HG03520 (cell line): Measurements from ENCODE around the gene CRTAP.
"Not testable (repeated sequence)": the region's sequence is repeated elsewhere in the genome, so short reads cannot be mapped to it uniquely, and the experiment has no call there.

Source experiments
- ATAC-seq: cut with Tn5 transposase; IDR thresholded peaks from one replicate; pipeline ENCODE4 v1.9.1; 2021; ENCODE audit warnings: mild to moderate bottlenecking, moderate library complexity; ENCODE audit not compliant: unreplicated experiment

CRTAP gene

DNA sequence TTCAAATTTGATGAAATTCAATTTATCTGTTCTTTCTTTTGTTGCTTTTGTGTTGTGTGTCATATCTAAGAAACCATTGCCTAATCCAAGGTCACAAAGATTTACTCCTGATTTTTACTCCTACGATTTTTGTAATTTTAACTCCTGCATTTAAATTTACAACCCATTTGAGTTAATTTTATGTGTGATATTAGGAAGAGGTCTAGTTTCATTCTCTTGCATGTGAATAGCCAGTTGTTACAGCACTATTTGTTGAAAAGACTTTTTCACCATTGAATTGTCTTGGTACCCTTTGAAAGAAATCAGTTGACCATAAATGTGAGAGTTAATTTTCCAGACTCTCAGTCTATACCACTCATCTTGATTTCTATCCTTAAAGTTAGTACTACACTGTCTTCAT is 23.9 kb downstream of the CRTAP start:
- ATAC-seq, result no peak

DNA sequence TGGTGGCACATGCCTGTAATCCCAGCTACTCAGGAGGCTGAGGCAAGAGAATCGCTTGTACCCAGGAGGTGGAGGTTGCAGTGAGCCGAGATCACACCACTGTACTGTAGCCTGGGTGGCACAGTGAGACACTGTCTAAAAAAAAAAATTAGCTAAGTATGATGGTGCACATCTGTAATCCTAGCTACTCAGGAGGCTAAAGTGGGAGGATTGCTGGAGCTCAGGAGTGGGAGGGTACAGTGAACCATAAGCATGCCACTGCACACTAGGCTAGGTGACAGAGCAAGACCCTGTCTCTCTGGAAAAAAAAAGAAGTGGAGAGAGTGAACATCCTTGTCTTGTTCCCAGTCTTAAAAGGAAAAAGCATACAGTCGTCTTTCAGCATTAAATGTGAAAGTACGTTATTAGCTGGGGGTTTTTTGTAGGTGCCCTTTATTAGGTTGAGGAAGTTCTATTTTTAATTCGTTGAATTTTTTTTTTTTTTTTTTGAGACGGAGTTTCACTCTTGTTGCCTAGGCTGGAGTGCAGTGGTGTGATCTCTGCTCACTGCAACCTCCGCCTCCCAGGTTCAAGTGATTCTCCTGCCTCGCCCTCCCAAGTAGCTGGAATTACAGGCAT is 25.3 kb downstream of the CRTAP start:
- ATAC-seq, result not testable (repeated sequence)

DNA sequence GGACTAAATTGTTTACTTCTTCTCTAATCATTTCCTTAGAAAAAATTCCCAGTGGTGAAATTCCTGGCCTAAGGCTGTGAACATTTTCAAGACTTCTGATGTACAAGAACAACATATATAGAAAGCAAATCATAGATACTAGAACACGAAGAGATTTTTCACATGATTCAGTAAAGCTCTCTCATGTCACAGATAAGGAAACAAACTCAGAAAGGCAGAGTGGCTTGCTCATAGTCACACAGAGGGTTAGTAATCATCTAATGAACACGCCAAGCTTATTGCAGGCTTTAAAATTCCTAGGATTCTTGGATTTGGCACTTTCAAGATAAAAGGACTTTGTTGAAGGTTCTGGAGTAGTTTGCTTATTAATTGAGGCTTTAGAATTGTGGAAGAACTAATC is 26.2 kb downstream of the CRTAP start:
- ATAC-seq, result no peak

DNA sequence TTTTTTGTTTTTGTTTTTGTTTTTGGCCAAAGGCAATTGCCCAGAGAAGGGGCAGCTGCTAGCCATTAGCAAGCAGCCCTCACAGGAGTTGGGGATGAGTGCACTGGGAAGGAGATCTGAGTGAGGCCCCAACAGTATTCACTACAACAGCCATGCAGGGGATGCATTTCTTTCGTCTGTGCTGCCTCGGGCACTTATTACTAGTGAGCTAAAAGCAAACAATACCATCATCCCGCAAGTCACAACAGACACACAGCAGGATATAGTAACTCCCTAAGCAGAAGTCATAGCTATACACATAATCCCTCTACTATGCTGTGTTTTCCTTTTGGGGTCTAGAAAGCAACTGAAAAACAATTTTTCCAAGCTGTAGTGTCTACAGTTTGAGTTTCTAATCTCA is 27.2 kb downstream of the CRTAP start:
- no peak for ATAC-seq

DNA sequence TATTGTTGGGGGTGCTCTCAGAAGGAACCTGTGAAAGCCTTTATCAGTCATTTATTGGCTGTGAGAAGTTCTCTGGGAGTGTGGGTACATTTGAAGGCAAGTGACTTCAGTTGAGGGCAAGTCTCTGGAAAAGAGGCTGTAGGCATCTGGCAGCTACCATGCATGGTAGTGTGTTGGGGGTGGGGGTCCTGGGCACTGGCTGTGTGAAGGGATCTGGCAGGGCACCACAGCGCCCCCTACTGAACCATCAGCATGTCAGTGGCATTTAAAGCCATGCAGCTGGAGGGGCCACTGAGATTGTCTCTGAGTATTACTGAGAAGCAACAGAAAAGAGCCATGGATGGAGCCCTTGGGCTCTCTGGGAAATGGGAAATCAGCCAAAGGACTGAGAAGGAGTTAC is 30.6 kb downstream of the CRTAP start:
- ATAC-seq, result no peak

DNA sequence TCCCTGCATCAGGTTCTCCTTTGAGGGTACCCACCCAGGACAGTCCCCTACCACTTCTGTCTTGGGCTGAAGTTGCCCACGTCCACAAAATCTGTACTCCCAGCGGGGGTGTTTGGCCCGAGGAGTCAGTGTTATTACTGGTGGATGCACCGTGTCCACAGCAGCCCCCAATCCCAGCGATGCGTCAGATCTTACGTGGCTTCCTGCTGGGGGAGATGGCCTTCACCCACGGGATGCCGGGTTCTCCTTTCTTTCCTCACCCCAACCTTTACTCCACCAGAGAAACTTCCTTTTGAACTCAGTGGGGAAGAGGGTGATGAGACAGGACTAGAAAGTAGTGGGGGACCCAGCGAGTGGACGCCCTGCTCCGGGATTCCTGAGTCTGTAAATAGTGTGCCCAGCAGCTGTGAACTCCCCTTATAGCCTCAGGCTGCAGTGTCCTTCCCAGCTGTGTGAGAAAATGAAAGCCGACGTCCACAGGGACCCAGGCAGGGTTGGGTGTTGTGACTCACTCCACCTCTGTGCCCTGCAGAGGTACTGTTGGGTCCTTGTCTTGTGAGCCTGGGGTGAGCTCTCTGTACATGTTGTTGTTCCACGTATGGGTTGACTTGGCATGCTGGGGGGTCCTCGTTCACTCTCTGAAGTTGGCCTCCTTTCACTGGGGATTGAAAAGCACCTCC is 31.5 kb downstream of the CRTAP start:
- ATAC-seq, result no peak

DNA sequence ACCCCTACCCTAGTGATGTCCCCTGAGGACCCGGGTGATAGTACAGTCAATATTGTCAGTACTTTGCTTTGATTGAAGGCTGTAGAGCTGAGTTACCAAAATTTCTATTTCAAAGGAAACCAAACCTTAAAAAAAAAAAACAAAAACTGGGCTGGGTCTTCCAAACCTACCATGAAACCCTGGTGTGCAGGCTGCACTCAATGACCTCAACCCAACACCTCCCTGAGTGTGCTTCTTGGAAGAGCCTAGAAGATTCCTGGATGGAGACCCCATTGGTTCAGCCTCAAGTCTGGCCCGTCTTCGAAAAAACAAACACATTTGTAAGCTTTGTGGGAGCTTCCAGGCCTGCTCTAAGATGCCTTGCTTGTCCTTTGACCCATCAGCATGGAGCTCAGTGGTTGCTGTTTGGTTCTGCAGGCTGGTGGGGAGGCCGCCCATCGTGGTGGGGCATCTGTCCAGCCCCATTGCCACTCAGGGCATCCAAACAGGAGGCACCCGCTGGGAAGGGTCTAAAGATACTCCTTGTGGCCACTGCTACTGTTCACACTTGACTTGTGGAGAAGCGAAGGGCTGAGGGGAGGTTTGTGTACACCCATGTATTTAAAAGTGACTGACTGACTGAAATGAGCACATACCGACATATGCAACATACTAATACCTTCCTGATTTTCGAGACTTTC is 32.2 kb downstream of the CRTAP start:
- ATAC-seq, result no peak

DNA sequence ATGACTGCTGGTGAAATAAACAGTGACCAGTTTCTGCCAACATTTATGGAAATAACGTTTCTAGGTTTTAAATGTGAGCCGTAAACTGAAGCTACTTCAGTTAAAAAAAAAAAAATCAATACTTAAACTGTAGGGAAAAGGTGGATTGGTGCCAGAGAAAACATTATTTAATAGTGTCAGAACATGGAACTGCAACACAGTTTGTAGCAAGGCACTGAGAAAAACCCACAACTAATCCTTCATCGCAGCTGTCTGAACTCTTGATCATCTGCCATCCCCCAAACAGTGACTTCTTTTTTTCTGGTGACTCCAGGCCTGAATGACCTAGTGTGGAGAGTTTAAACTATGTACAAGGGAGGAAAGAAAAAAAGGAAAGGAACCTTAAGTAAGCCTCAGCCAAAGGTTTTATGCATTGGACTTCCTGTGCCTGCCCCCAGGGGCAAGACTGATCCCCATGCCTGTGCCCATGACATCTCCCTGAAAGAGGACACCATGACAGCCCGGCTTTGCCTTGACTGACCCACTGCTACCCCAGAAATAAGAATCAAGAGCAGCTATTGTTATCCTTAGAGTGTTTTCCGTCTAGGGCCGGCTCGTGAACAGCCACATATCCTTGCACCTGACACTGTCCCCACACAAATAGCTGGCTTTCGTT is 33.1 kb downstream of the CRTAP start:
- ATAC-seq, result no peak

DNA sequence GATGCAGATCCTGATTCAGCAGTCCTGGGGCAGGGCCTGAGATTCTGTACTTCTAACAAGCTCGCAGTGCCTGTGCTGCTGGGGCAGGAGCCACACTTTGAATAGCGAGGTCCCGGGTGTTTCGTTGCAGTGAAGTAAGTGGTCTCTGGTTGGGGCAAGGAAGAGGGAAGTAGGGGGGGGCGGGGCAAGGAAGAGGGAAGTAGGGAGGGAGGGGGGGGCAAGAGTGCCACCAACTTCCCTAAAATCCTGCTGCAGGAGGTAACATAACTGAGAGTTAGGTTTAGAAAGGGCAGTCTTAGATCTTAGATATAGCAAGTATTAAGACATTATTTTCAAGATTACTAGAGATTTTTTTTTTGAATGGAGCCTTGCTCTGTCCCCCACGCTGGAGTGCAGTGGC is 35.5 kb downstream of the CRTAP start:
- ATAC-seq, result no peak

DNA sequence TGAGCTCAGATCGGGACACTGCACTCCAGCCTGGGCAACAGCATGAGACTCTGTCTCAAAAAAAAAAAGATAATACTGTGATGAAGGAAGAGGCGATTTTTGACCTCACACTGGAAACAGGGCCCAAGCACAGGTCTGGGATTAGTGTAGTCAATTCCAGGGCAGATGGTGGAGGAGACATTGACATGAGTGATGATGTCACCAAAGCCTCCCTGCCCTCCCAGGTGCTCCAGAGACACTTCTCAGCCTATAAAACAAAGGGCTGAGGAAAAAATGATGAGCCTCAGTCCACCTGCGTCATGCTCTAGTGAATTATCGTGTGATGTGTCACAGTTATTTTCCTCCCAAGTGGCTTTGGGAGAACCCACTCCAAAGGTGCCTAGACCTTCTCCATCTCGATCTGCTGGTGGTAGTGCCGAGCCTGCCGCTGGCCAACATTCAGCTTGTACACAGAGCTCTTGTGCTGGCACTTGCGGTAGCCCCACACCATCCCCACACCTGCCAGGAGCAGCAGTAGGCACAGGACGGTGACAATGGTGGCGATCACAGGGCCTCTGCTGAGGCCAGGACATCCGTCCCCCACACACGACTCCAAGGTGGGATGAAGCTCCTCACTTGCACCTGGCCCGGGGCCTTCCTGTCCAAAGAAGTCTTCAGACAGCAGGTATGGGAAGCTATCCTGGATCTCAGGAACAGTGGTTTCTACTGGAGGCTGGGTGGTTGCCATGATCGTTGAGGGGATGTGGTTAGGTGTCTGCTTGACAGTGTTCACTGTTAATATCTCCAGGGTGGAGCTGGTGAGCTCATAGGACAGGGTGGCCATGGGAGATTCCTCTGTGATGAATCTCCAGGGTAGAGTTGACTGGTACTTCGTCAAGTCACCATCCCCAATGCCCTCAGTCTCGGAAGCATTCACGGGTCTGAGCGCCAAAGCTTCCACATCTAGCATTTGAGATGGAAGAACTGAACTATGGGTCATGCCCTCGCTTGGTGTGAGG is 38.8 kb downstream of the CRTAP start:
- ATAC-seq, result no peak

DNA sequence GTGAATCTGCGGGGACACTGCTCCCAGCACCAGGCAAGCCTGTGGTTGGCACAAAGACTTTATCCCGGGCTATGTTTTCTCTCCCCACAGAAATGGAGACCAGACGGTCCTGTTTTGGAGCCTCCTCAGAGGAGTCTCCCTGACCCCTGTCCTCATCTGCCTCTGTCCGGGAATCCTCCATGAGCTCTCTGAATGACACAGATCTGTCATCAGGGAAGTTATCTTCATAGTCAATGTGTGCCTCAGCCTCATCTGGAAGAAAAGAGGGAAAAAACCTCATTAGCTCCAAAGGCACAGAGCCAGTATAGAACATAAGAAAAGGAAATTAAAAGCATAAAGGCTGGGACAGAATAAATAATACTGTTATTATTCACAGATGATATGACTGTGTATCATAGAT is 40.0 kb downstream of the CRTAP start:
- no peak for ATAC-seq

DNA sequence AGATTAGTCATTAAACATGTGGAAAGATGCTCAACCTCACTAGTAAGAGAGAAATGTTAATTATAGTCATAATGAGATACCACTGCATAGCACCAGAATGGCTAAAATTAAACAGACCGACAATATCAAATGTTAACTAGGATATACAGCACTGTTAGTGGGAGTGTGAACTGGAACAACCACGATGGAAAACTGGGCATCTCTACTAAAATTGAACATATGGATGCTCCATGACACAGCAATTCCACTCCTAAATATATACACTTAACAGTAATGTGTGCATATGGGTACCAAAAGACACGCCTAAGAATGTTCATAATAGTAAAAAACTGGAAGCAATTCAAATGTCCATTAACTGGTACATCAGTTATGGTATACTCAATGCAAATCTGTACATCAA is 41.5 kb downstream of the CRTAP start:
- ATAC-seq, result no peak

DNA sequence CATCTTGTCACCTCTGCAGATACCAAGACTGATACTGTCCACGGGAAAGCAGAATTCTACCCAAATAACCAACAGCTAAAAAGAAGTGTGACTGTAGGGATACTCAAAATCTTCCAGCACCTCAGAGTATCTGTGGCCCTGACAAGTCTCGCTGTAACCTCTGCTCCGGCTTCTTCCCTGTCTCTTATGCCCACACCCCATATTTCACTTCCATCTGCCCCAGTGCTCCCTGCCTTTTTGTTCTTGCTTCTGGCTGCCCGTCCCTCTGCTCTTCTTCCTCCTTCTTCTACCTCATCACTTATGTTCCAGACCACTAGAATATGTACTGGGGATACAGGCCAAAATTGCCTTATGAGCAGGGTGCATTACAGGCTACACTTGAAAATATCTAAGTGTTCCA is 45.4 kb downstream of the CRTAP start:
- no peak for ATAC-seq

DNA sequence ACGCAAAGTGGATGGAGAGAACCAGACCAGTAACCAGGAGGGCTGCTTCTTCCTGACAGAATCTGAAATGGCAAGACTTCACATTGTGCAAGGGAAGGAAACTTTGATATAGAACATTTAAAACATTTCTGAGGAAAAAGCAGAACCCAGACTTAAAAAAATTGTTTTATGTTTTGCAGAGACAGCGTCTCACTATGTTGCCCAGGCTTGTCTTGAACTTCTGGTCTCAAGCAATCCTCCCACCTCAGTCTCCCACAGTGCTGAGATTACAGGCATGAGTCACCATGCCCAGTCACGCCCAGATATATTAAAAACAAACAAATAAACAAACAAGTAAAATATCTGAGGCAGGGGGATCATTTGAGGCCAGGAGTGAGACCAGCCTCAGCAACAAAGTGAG is 46.2 kb downstream of the CRTAP start:
- no peak for ATAC-seq

DNA sequence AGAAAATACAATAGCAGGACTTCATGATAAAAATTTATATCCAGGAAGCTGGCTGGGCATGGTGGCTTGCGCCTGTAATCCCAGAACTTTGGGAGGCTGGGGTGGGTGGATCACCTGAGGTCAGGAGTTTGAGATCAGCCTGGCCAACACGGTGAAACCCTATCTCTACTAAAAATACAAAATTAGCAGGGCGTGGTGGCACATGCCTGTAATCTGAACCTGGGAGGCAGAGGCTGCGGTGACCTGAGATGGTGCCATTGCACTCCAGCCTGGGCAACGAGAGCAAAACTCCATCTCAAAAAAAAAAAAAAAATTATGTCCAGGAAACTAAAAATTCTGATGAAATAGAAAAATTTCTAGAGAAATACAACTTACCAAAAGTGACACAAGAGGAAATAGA is 48.8 kb downstream of the CRTAP start:
- ATAC-seq, result not testable (repeated sequence)

DNA sequence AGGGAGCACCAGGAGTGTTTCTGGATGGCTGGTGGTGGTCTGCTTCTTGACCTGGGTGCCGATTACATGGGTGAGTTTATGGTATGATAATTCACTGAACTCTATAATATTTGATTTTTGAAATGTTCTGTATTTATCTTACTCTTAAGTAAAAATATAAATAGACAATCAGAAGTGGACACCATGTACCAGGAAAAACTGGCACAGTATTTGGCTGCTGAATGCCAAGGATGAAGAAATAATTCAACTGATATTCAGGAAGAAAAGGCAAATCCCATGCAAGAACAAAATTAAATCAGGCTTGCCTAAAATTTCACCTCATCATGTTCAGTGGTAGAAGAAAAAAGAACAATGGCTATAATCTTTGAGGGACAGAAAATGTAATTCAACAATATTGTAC is 51.6 kb downstream of the CRTAP start:
- no peak for ATAC-seq

DNA sequence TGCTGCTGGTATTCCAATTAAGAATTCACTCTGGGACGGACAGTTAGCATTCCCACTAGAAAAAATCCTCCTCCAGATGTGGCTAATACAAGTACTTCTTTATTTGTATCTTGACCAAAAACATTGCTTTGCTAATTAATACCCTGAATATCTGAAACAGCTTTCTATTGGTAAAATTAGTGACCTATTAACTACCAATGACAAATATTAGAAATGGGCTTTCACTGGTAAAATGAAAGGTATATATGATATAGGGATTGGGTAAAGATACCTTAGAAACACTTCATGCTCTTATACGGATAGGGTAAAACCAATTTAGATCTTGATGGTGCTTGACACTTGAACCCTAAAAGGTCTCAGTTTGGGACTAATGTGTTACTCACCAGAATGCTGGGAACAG is 52.3 kb downstream of the CRTAP start:
- no peak for ATAC-seq

DNA sequence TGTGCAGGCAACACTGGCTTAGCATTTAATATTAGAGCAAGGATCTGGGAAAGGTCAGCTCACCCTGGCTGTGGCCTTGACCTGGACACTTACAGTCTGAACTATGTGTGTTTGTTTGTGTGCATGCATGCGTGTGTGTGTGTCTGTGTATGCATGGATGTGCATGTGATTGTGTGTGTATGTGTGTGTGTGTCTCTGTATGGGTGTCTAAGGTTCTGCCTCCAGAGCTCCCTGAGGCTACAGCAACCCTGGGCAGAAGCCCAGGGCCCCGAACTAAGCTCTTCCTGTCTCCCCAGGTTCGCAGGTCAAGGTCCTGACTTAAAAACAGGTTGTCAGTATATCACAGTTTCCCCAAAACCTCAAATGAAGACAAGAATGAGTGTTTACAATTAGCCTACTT is 53.5 kb downstream of the CRTAP start:
- no peak for ATAC-seq

DNA sequence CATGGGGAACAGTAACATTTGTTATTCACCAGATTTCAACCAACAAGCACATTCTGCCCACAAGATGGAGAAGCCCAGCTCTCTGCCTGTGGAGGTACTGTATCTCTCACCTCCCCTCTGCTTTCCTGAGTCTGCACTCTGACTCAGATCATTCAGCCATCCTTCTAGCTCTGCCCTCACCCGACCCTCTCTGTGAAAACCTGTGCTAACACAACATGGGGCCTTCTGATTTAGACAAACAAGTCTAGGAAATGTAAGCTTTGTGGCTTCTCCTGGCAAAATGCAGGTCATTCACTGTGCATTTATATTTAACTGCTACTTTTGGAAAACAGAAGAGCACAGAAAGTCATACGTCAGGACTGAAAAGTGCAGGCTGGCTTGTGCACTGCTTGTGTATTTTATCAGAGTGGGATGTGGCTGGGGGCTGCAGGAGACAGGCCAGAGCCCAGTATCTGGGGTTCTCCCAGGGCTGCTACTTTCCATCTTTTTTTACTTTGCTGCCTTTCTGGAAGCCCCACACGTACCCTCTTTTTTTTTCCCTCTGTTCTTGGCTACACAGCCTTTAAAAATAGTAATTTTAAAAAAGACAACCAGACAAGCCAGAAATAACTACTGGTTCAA is 54.0 kb downstream of the CRTAP start:
- no peak for ATAC-seq

DNA sequence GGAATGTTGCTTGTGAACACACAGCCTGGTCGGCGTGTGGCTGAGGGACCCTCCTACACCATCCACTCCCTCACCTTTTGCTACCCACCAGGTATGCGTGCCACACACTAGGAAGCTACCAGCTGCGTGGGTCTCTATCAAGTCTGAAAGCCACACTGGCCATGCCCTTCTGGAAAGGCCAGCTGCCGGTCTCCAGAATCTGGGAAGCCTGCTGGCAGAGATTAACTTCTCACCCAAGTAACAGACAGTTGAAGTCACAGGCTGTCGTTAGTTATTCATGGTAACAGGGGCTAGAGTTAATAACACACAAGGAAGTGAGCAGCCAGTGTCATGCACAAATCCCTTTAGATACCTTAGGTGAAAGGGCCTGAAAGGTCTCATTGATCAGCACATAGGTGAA is 56.7 kb downstream of the CRTAP start:
- no peak for ATAC-seq
